Measurements from ENCODE around the gene RBPMS2.

RBPMS2 gene

DNA sequence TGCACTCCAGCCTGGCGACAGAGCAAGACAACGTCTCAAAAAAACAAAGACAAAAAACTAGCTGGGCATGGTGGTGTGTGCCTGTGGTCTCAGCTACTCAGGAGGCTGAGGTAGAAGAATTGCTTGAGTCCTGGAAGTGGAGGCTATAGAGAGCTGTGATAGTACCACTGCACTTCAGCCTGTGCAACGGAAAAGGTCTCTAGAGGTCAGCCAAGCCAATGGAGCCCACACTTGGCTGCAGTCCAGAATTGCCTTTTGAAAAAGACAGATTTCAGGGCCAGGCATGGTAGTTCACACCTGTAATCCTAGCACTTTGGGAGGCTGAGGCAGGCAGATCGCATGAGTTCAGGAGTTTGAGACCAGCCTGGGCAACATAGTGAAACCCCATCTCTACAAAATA, 8.4 kb upstream of the RBPMS2 start:
- no peak for DNase-seq (ENCODE audit: low read depth)

DNA sequence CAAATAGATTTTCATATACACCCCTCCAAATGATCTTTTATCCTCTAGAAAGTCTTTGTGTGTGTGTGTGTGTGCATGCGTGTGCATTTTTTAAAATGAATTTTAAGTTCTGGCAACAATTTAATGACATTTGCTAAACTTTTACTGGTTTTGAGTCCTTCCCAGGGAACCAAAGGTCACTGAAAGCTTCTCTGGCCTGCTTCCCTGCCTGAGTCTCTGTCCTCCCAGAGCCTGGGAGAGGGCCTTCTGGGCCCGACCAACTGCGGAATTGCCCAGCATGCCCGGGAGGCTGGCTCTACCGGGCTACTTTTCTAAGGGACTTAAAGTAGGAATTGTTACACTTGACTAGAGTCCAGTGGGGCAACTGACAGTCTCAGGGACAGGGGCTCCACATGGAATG, 7.4 kb upstream of the RBPMS2 start:
- no peak for DNase-seq (ENCODE audit: low read depth)

DNA sequence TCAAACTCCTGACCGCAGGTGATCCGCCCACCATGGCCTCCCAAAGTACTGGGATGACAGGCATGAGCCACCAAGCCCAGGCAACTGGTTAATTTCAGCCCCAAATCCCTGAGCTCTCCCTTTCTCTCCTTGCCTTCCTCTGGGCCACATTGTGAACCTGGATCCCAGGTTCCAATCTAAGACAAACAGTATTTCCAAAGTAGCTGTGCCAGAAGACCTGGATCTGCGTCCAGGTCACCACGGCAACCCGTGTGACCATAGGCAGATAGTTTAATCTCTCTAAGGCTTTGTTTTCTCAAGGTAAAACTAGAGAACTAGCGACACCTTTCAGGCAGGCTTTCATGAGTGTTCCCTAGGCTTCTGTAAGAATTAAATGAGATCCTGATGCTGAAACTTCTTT, 5.9 kb upstream of the RBPMS2 start:
- no peak for DNase-seq (ENCODE audit: low read depth)

DNA sequence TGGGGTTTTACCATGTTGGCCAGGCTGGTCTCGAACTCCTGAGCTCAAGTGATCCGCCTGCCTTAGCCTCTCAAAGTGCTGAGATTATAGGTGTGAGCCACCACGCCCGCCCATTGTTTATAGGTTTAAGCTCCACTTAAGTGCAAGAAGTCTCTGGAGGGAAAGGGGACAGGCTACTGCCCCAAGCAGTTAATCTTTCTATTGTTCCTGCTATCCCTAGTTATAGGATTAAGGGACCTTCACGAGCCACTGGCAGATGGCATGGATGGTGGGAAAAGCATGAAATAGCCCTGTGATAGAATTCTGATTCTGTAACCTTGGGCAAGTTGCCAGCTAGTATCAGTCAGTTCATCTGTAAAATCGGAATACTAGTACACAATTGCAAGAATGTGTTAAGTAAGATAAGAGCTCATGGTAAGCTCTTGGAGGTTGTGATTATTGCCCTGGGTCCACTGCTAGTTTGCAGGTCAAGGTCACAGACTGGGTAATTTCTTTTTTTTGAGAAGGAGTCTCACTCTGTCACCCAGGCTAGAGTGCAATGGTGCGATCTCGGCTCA, 5.3 kb upstream of the RBPMS2 start:
- no peak for DNase-seq (ENCODE audit: low read depth)

DNA sequence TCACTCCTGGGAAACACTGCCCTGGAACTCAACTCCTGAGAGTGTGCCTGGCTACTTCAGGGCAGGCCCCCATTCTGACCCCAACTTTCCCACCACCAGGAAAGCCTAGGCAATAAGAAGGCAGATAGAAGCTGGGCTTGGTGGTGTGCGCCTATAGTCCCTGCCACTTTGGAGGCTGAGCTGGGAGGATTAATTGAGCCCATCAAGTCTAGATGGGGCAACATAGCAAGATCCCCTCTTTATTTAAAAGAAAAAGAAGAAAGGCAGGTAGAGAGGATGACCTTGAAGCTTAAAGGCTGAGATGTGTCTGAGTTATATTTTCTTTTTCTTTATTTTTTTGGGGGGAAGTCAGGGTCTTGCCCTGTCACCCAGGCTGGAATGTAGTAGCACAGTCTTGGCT, 4.2 kb upstream of the RBPMS2 start:
- DNase-seq (ENCODE audit: low read depth) = no peak

DNA sequence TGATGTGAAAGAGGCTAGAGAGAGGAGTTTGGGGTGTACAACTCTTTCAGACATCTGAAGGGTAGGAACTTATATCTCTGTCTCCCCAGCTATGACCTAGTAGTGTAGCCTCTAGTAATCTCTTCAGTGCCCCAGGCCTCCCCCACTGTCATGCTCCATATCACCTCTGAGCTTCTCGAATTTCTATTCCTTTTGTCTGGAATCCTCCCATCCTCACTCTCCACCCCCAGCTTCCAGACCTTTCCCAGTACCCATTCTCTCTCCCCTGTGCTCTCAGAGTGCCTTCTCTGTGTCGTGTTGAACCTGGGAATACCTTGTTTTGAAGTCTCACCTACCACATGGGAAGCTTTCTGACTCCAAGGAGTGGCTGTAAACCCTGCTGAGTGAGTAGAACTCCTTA, 3.6 kb upstream of the RBPMS2 start:
- DNase-seq (ENCODE audit: low read depth) = no peak

DNA sequence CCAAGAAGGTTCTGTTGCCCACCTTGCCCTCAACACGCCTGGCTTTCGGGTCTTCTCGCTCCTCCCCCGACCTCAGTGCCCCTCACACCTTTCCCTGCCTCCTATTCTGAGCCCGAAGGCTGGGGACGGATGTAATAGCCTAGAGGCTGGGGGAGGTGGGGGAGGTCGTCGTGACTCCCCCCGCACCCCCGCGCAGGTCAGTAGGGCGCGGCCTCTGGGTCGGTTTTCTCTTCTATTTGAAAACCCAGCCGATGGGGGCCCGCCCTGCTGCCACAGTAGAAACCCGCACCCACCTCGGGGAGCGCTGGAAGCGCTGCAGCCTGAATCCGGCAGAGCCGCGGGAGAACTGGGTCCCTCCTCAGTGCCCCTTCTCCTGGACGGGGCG, 1.0 kb upstream of the RBPMS2 start:
- no peak for DNase-seq (ENCODE audit: low read depth)

DNA sequence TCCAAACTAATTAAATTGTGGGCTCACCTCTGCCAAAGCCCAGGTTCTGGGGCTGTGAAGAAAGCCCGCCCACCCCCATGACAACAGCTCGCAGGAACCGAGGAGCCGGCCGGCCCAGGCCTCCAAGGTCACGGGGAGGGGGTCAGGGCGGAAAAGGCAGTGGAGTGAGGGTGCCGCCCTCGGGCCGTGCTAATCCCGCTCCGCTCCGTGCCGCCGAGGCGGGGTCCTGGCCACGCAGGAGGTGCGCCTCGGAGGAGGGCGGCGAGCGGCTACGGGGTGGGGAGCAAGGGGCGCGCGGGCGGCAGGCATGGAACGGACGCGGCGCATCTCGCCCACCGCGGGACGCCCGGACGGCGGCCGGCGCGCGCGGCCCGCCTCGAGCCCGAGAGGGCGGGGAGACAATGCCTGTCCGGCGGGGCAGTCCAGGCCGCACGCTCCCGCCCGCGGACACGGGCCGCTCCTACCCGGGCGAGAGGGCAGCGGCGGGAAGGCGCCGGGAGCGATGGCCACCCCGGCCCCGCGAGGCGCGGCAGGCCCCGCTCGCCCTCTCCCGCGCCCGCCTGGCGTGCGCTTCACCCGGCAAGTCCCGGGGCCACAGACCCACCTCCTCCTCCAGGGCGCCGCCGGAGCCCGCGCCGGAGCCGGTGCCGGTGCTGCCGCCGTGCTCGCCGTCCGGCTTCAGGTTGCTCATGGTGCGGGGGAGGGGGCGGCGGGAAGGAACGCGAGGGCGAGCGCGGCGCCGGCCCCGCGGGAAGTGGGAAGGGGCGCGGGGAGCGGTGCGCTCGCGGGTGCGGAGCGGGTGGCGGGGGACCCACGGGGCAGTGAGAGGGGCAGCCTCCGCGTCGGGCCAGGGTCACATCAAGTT, 528 bp downstream of the RBPMS2 start:
- no peak for DNase-seq (ENCODE audit: low read depth)

DNA sequence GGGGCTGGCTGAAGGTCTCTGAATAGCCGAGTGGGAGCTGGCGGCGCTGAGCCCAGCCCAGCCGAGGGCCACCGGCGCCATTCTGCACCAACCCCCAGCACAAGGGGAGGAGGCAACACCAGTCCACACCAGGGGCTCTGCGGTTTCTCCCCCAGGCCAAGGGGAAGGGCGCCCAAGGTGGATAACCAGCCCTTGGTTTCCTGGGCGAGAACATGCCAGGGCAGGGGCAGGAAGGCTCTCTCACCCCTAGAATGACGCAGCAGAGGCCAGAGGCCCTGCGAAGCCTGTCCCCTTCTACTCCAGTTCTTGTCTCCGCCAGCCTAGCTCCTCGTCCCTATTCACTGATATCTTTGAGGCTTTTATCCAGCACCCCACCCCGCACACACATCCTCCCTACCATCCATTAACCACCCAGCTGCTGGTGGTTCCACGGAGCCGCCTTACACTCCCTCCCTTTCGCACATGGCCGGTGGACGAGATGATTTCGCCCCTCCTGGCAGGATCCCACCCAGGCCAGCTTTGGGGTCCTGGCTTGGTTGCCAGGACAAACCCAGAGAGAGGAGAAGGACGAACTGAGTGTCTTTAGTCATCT, 1.3 kb downstream of the RBPMS2 start:
- DNase-seq (ENCODE audit: low read depth) = no peak

DNA sequence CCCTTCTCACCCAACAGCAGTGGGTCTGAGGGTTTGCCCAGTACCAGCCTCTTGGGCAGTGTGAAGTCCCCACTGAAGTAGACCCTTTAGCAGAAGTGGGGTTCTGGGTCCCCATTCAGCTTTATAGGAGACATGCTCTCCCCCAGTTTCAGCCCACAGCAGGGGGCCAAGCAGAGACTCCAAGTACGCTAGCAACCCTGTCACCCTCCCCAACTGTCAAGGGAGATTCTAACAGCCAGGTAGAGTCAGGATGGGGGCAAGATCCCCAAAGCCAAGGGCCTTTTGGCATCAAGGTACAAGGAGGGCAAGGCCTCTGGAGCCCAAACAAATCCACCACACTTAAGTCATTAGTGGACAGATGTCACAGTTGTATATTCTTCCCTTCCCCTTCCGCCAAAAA, 1.8 kb downstream of the RBPMS2 start:
- DNase-seq (ENCODE audit: low read depth) = no peak

DNA sequence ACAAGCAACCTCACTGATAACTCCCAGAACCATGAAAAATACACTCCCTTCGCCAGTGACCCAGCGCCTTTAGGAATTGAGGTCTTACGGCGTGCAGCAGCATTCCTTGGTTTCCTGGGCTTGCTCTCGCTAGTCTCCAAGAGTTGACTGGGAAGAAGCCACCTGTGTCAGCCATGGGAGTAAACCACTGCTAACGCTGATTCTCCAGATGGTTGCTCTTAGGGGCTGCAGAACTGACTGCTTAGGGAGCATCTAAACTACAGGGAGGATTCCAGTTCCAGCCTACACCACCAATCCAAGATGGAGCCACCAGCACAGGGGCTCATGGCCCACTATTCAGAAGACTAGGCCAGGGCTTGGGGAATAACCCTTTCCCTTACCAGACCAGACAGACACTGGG, 2.4 kb downstream of the RBPMS2 start:
- no peak for DNase-seq (ENCODE audit: low read depth)

DNA sequence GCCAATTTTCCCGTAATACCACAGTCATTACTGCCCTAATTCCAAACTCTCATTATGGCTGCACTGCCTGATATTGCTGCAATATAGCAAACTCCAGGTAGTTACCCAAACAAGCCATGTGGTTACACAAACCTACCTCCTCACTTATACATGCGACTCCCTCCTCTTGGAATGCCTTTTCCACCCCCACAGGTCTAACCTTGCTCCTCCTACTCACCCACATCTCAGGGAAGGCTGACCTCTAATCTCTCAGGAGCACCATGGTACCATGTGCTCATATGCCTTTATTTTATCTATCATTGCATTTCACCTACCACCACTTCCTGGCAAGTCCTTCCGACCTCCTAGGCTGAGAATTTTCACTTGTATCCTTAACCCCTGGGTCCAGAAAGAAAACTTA, 2.9 kb downstream of the RBPMS2 start:
- DNase-seq (ENCODE audit: low read depth) = no peak

DNA sequence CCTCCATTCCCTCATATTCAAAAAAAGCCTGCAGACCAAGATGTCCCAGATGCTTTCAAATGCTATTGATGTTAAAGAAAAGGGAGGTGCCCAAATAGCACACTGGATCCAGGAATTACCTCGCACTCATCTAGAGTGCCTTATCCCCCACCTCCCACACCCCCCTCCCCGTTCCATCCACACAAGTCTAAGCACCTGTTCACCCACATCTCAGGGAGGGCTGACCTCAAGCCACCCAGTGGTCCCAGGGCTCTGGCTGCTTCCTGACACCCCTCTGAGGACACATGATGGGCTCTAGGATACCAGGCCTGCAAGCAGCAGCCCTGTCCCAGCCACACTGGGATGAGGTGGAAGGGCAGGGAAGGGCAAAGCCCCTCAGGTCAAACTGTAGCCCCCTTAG, 4.8 kb downstream of the RBPMS2 start:
- DNase-seq (ENCODE audit: low read depth) = no peak

DNA sequence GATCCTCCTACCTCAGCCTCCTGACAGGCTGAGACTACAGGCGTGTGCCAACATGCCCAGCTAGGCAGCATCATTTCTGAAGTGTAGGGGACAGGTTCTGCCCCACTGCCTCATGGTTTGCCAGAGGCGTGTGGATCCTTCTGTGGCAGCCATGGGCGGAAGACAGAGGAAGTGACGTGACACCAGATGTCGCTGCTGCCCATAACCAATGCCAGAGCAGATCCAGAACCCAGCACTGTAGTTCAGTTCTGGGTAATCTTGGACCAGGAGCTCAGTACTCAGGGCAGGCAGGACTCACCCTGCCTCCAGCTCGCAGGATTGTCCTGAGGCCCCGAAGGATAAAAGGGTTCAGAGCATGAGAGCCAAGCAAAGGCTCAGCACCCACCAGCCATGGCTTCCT, 8.2 kb downstream of the RBPMS2 start:
- no peak for DNase-seq (ENCODE audit: low read depth)

DNA sequence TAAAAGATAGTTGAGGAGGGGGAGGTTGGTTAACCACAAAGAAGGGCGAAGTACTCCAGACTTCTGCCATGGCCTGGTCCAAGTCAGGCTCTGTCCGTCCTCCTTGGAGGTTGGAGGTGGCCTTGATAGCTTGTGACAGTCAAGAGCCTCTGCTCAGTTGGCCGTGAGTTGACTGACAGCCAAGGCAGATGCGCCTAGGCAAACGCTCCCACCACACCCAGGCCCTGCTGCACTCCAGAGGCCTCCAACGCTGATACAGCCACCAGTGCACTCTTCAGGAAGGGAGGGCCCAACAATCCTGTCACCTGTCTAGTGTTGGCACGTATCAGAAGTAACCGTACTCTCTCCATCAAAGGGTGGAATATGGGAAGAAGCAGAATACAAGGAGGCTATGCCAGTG, 9.3 kb downstream of the RBPMS2 start:
- DNase-seq (ENCODE audit: low read depth) = no peak

DNA sequence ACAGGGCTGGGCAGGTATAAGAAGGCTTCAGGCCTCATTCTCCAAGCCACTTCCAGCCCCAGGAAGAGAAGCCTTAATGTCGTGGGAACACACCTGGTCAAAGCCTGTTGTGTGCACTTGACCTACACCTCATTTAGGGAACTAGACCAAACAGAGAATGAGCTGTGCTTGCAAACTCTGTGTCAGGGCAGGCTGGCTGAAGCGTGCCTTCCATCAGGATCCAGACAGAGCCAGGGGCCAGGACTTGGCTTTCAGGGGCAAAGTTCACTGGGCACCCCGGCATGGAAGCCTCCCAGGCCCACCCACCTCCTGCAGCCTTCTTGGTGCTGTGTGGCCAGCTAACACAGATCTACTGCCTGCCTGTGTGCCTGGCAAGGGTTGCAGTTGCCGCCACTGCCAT, 11.5 kb downstream of the RBPMS2 start:
- no peak for DNase-seq (ENCODE audit: low read depth)

DNA sequence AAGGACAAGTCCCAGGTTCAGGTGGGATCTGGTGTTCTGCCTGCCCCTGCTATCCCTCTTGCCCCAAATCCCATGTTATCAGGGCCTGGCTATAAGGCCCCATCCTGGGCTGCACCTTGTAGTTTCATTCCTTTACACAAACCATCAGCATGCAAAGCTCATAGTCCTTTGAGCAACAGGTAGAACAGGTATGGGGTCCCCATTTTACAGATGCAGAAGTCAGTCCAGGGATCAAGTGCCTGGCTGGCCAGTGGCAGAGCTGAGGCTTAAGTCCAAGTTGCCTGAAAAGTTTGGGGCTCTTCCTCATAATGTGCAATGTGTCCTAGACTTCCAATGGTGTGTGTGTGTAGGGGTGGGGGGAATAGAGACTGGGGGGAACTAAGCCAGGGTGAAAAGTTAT, 11.9 kb downstream of the RBPMS2 start:
- DNase-seq (ENCODE audit: low read depth) = no peak

DNA sequence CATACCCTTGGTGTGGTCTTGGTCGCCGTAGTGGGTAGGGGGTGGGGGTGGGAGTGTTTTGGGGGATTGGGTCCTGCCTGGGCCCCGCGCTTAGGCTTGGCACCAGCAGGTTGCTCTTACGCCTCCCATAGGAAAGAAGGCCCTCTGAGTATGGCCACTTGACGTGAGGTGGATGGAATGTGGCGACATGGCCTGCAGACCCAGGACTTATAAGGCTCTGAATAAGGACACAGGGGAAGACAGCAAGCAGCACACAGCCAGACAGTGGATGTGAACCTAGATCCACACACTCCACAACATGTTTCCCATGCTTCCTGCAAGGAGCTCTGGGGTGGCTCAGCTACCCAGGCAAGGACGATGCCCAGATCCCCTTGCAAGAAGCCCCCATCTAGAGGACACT, 12.4 kb downstream of the RBPMS2 start:
- no peak for DNase-seq (ENCODE audit: low read depth)

DNA sequence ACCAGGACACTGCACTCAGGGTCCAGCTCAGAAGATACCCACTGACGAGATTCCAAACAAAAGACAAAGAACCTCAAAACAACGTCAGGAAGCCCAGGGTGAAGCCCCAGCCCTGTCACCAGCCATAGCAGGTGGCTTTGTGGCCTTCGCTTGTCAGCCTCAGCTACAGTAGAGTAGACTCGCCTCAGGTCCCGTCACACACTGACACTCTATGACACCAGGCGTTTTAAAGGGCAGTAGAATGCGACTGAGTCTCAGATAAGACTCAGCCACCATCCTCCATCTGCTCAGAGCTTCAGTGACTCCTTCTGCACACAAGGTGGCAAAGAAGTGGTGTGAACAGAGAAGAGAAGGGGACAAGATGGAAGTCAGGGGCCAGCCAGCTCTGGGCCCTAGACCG, 12.8 kb downstream of the RBPMS2 start:
- no peak for DNase-seq (ENCODE audit: low read depth)

DNA sequence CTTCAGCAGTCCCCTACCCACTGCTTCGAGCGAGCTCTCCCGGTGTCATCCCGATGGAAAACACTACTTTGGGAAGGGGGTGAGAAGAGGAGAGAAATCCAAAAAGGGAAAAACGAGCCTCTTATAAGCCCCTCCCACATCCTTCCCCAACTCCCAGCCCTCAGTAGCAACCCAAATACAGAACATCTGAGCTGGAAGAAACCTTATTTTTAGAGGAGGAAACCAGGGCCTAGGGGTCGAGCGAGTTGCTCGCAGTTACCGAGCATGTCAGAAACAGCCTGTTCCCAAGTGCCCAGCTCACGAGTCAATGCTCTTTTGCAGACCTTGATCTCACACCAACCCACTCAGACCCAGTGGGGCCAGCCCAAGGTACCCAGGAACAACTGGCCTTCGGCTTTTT, 14.2 kb downstream of the RBPMS2 start:
- no peak for DNase-seq (ENCODE audit: low read depth)

DNA sequence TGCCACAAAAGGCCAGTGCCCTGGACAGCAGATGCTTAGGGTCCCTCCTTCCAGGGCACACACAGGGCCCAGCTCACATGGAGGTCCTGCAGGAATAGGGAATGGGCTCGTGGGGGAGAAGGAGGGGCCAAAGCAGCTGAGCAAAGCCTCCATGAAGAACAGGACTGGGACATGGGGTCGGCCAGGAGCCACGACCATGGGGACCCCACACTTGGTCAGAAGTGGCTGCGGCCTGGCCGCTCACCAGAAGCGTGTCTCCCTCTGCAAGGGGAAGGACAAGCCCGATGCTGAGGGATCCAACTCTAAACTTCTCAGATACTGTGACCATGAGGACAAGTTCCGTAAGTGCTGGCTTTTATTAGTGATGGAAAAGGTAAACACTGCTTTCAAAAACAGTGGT, 15.3 kb downstream of the RBPMS2 start:
- no peak for DNase-seq (ENCODE audit: low read depth)

DNA sequence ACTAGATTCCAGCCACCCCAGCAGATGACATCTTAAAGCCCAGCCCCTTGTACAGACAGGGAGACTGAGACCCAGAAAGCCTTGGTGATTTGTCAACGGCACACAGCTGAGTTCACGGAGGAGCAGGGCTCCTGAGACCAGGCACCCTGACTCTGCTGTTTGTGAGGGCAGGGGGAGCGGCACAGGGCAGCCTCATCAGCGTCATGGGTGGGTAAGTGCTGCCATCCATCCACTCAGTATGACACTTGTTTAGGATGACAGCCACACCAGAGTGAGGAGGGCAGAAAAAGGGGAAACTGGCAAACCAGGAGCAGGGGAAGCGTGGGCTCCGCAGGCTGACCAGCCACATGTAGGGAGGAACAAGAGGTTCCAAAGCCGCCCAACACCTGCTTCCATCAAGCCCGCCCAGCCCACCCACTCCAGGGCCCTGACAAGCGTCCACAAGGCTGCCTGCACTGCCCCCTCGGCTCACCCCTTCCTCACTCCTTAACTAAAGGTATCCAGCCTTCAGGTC, 19.9 kb downstream of the RBPMS2 start:
- no peak for DNase-seq (ENCODE audit: low read depth)

DNA sequence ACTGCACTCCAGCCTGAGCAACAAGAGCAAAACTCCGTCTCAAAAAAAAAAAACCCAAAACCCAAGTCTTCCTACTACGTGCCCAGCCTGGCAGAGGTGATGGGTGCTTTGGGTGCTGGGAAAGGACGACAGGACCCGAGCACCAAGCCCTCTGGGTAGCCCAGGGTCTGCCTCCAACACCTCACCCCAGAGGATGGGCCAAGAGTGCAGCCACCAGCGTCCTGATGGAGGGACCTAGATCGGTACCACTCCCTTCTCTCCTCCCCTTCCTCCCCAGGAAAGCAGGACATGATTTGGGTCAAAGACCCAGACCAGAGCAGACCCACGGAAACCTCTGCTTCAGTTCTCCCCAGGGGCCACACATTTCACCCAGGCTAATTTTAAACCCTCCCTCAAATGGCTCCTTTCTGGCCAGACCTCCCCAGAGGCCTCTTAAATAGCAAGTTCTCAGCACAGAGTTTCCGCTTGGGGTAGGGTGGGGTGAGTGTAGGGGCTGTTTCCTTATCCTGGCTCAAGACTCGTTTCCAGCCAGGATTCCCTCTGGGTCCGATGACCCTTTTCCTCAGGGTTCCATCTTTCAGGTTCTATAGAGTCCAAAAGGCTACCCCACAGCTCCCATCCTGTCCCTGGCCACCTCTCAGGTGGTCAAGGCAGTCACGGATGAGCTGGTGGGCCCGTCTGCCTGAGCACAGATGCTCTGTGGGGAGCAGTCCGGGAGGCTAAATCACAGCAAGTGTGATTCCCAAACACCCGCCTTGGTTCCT, 20.5 kb downstream of the RBPMS2 start:
- DNase-seq (ENCODE audit: low read depth) = no peak
